GM12878 (cell line): Measurements from ENCODE around the gene LRIG3. TPM values are rescaled to one million over a fixed set of nuclear protein-coding genes. Genes with fewer than 3 reads are reported as not detected.

Source experiments
- ATAC-seq: fragments of 200-7000 bp; cut with Tn5 transposase; 3 replicates; pipeline ENCODE4 v1.9.1; 2020; ENCODE audit warnings: mild to moderate bottlenecking, moderate library complexity
- BruUV-seq: library from RNA; stranded (reverse); fragments of 400-500 nt; replicated peaks from 2 replicates; lab custom pipeline; 2021; lab: Mats Ljungman, UMichigan
- CTCF ChIA-PET: fragments of 300-600 bp; sonication (Branson Sonifier 250); formaldehyde crosslinking; extraction: SDS; loops from one replicate; lab custom pipeline; 2021; ENCODE audit warnings: inconsistent platforms; lab: Yijun Ruan, JAX
- POLR2A ChIA-PET: fragments of 350-600 bp; formaldehyde crosslinking; extraction: SDS; loops from one replicate; lab custom pipeline; 2021; ENCODE audit warnings: inconsistent platforms; lab: Charles Lee
- RAD21 ChIA-PET: fragments of 300-600 bp; sonication (Branson Sonifier 250); formaldehyde crosslinking; loops from one replicate; lab custom pipeline; 2023; ENCODE audit warnings: antibody characterized with exemption; ENCODE audit not compliant: unreplicated experiment; lab: Charles Lee
- SMC1A ChIA-PET: fragments of 300-600 bp; sonication (Branson Sonifier 250); formaldehyde crosslinking; loops from one replicate; lab custom pipeline; 2023; ENCODE audit not compliant: unreplicated experiment, uncharacterized antibody; lab: Charles Lee
- DNase-seq: peaks from one replicate; pipeline ENCODE4 v3.0.0-alpha.2; 2011; ENCODE audit warnings: low read depth, low spot score
- FAIRE-seq: peaks from 3 replicates; lab custom pipeline; 2011; peaks lifted over from hg19 to GRCh38; lab: Jason Lieb, UNC
- H2AFZ ChIP-seq: 2 replicates; pipeline ENCODE4 v1.6.0; 2011; ENCODE audit warnings: low read depth, low read length, control low read depth; ENCODE audit not compliant: control insufficient read depth
- H3K27ac ChIP-seq: 2 replicates; pipeline ENCODE4 v1.5.1; 2011; ENCODE audit warnings: control low read depth; ENCODE audit not compliant: control insufficient read depth, insufficient read depth
- H3K27me3 ChIP-seq, 2 experiments: replicated peaks in 1 of 2; 2 replicates each; pipeline versions ENCODE4 v1.6.0 to v1.6.1; 2011; ENCODE audit warnings: low read length in 1 of 2; ENCODE audit not compliant: control insufficient read depth in 2 of 2, insufficient read depth in 2 of 2
- H3K36me3 ChIP-seq, 2 experiments: 2 replicates each; pipeline ENCODE4 v1.5.1; 2011; ENCODE audit warnings: low read length in 1 of 2; ENCODE audit not compliant: control insufficient read depth in 2 of 2, insufficient read depth in 2 of 2
- H3K4me1 ChIP-seq: 2 replicates; pipeline ENCODE4 v1.6.1; 2011; ENCODE audit warnings: mild to moderate bottlenecking, low read length, moderate library complexity, mixed read lengths; ENCODE audit not compliant: control insufficient read depth, insufficient read depth
- H3K4me2 ChIP-seq: 2 replicates; pipeline ENCODE4 v1.6.0; 2011; ENCODE audit warnings: control low read depth; ENCODE audit not compliant: control insufficient read depth, insufficient read depth
- H3K4me3 ChIP-seq: fragments of 200-600 bp; sonication (generic); 2 replicates; pipeline ENCODE4 v1.5.1; 2016
- H3K79me2 ChIP-seq: 2 replicates; pipeline ENCODE4 v1.6.0; 2011; ENCODE audit warnings: low read length; ENCODE audit not compliant: control insufficient read depth, insufficient read depth
- H3K9ac ChIP-seq: 2 replicates; pipeline ENCODE4 v1.8.0; 2011; ENCODE audit warnings: low read length, control low read depth, mixed read lengths; ENCODE audit not compliant: control insufficient read depth, insufficient read depth
- H3K9me3 ChIP-seq: replicated peaks from 3 replicates; pipeline ENCODE4 v1.5.1; 2011; ENCODE audit warnings: mild to moderate bottlenecking, low read length; ENCODE audit not compliant: control insufficient read depth, insufficient read depth
- H4K20me1 ChIP-seq: 2 replicates; pipeline ENCODE4 v1.6.0; 2011; ENCODE audit not compliant: control insufficient read depth, insufficient read depth
- CBX5 ChIP-seq: sonication (generic); IDR thresholded peaks from 2 replicates; pipeline ENCODE4 v1.6.1; 2016; ENCODE audit warnings: low read depth, moderate library complexity, mild to moderate bottlenecking, inconsistent platforms
- FOXM1 ChIP-seq: IDR thresholded peaks from 2 replicates; pipeline ENCODE4 v1.6.1; 2012; ENCODE audit warnings: low read depth, mild to moderate bottlenecking, inconsistent platforms, low read length, moderate library complexity
- IRF4 ChIP-seq: IDR thresholded peaks from 2 replicates; pipeline ENCODE4 v1.6.1; 2011; ENCODE audit warnings: low read depth, low read length
- MEF2B ChIP-seq: fragments of 450-650 bp; IDR thresholded peaks from 2 replicates; pipeline ENCODE4 v1.6.1; 2018; ENCODE audit warnings: mild to moderate bottlenecking, moderate library complexity; ENCODE audit not compliant: partially characterized antibody, poor library complexity, severe bottlenecking
- NR2C2 ChIP-seq: IDR thresholded peaks from 2 replicates; pipeline ENCODE4 v1.6.1; 2011; ENCODE audit warnings: borderline replicate concordance, low read depth; ENCODE audit not compliant: control insufficient read depth, insufficient read length
- RELA ChIP-seq: fragments of 450-650 bp; IDR thresholded peaks from 2 replicates; pipeline ENCODE4 v1.8.0; 2014; ENCODE audit warnings: borderline replicate concordance; ENCODE audit not compliant: partially characterized antibody
- SMARCA5 ChIP-seq: fragments of 450-650 bp; IDR thresholded peaks from 2 replicates; pipeline ENCODE4 v1.6.1; 2017; ENCODE audit warnings: mild to moderate bottlenecking
- STAT1 ChIP-seq: fragments of 450-650 bp; conservative IDR thresholded peaks from 2 replicates; pipeline ENCODE4 v1.6.1; 2014; ENCODE audit warnings: antibody characterized with exemption, mild to moderate bottlenecking
- TBL1XR1 ChIP-seq: IDR thresholded peaks from 2 replicates; pipeline ENCODE4 v1.6.1; 2012; ENCODE audit warnings: low read depth, low read length, improper control_type of control experiment
- WGBS: methylation state at CpG from one replicate; pipeline ENCODE4 v1.1.6; 2016; ENCODE audit warnings: low lambda C conversion rate; ENCODE audit not compliant: insufficient replicate concordance, insufficient coverage; ENCODE audit errors: missing lambda C conversion rate; 5-methylcytosine and 5-hydroxymethylcytosine counted together
- in situ Hi-C: fragments of 300-500 bp; cut with MboI; formaldehyde crosslinking; loops from 9 replicates; pipeline ENCODE4 v1.14.3; 2018; ENCODE audit warnings: mixed read lengths
- intact Hi-C: fragments of 100-400 bp; cut with micrococcal nuclease; formaldehyde crosslinking; loops from one replicate; pipeline ENCODE4 v1.14.2; 2022; ENCODE audit not compliant: unreplicated experiment
- polyA plus RNA-seq, 11 experiments: library from polyadenylated mRNA; depleted of rRNA in 4 of 11; unstranded in 6 of 11; stranded (reverse) in 5 of 11; fragments of >200 nt; fragmentation: Nextera tagmentation in 4 of 11; fragmentation: Illumina TruSeq in 1 of 11; extraction: Ambion mirVana in 4 of 11; extraction: Trizol in 1 of 11; gene quantifications; 1 replicate in 1 of 11; 2 replicates in 10 of 11; pipeline versions ENCODE4 v1.2.1 to v1.2.3, GENCODE V29; 2011 to 2016; ENCODE audit warnings: inconsistent platforms in 2 of 11, missing spikeins in 2 of 11, low read depth in 1 of 11
- total RNA-seq, 4 experiments: library from RNA; depleted of rRNA in 3 of 4; stranded (reverse); fragments of >200 nt in 3 of 4; fragmentation: Illumina TruSeq in 1 of 4; extraction: Trizol in 1 of 4; gene quantifications; 2 replicates each; pipeline versions ENCODE4 v1.2.1 to v1.2.3, GENCODE V29; 2013 to 2021
- TF ChIP-seq, protein P1 (sequence below): IDR thresholded peaks from 2 replicates; pipeline ENCODE4 v1.6.1; 2012; ENCODE audit warnings: low read depth, low read length, improper control_type of control experiment

LRIG3 gene
- total and polyA plus RNA-seq, 10 of the 15 experiments (the other 5 are each of a cell fraction or from before 2014, with no cell fraction given), result 0.95 to 8.5 (median 5.0) TPM

DNA sequence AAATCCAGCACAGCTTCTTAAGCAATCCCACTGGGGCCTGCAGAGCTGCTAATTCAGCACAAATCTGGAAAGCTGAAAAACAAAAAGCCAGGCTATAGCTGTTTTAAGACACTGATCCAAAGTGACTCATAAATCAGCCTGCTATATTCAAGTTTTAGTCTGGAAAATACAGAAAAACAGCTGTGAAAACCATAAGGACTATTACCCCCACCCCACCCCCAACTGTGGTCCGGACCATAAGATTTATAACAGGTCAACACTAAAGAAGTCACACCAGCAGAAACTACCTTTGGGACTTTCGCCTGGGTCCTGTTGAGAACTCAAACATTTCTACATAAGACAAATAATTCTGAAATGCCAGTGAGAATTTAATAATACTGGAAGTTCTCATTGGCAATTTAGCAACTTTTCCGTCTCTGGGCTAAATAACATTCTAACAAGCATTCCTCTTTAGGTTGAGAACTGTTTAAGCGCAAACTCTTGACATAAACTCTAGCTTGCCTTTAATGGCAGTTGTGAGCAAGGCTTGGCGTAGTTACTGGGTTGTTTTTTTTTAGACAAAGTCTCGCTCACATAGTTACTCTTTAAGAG lies 3.3 kb downstream of the LRIG3 start:
- peaks cover 30% of the 10 kb centered on the region for H3K79me2 ChIP-seq
- ChIA-PET SMC1A (interaction anchor here (1.1 kb wide), 1 partner anchor 16 kb away, joined by 4 read pairs; no protein-coding TSS in a partner anchor), CTCF (no interaction called here), RAD21 (no interaction called here), POLR2A (no interaction called here)
- no peak overlapping the region for H3K4me3 ChIP-seq
- DNase-seq (no peak), ATAC-seq (no peak), FAIRE-seq (no peak)
- H3K27me3 ChIP-seq, result no peaks in the 10 kb centered on the region
- no peak for TF ChIP-seq TBL1XR1
- TF ChIP-seq RELA, result no peak
- TF ChIP-seq, protein P1, sequence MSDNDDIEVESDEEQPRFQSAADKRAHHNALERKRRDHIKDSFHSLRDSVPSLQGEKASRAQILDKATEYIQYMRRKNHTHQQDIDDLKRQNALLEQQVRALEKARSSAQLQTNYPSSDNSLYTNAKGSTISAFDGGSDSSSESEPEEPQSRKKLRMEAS, result no peak
- no peak for TF ChIP-seq FOXM1
- TF ChIP-seq SMARCA5, result no peak
- TF ChIP-seq NR2C2, result no peak
- no peak for TF ChIP-seq STAT1
- no peak for TF ChIP-seq MEF2B
- no peak for TF ChIP-seq CBX5
- no peak for TF ChIP-seq IRF4
- no peaks in the 10 kb centered on the region for H4K20me1 ChIP-seq
- H3K4me2 ChIP-seq, result peak overlapping the region; percentile 41; the same call in 1 of the 2 replicates
- no peak overlapping the region for H3K27ac ChIP-seq
- no peaks in the 10 kb centered on the region for H3K9me3 ChIP-seq
- intact Hi-C loops, result no loop called here
- H3K4me1 ChIP-seq, result peaks cover 3% of the 10 kb centered on the region; the same call in 1 of the 2 replicates
- BruUV-seq, result no TSS peak
- in situ Hi-C loops, result no loop called here
- 37% methylated on average over 6 of the region's 6 CpGs for WGBS
- H2AFZ ChIP-seq, result no peak overlapping the region; the same call in 1 of the 2 replicates
- no peaks in the 10 kb centered on the region for H3K36me3 ChIP-seq
- H3K9ac ChIP-seq, result no peak overlapping the region
